Measurements from ENCODE around the gene ABHD16A.

Gene ABHD16A

GRCh38 chr6:31660381-31661261 is 42.5 kb downstream of the ABHD16A start, which contains the start of gene C6orf47:
Gene C6orf47, minus strand, starts transcription at chr6:31660778. Its CDS starts 831 bp downstream, at chr6:31659947.
- peak; percentile 62 for DNase-seq

GRCh38 chr6:31659649-31660380 is 43.3 kb downstream of the ABHD16A start:
- no peak for DNase-seq

- DNase-seq = no peak
These were observed 44.0 kb downstream of the ABHD16A start for GRCh38 chr6:31658983-31659648.

GRCh38 chr6:31658158-31658688 is 44.9 kb downstream of the ABHD16A start:
- no peak for DNase-seq

GRCh38 chr6:31657406-31658157 is 45.5 kb downstream of the ABHD16A start:
- no peak for DNase-seq

- no peak for DNase-seq
These were observed 47.5 kb downstream of the ABHD16A start, which contains the start of gene APOM for GRCh38 chr6:31655349-31656237. Gene APOM, plus strand, starts transcription at chr6:31655894. Its CDS starts 73 bp downstream, at chr6:31655967.

GRCh38 chr6:31654574-31655348 is 48.4 kb downstream of the ABHD16A start:
- DNase-seq = no peak

GRCh38 chr6:31652925-31653724 is 50.0 kb downstream of the ABHD16A start:
- peak; percentile 95 for DNase-seq

GRCh38 chr6:31651602-31652191 is 51.4 kb downstream of the ABHD16A start:
- DNase-seq = peak; percentile 67

- DNase-seq = no peak
These were observed 57.8 kb downstream of the ABHD16A start for GRCh38 chr6:31645325-31645724.

- DNase-seq = no peak
These were observed 59.2 kb downstream of the ABHD16A start for GRCh38 chr6:31643818-31644454.

GRCh38 chr6:31642798-31643570 is 60.1 kb downstream of the ABHD16A start:
- DNase-seq = no peak

- no peak for DNase-seq
These were observed 61.8 kb downstream of the ABHD16A start for GRCh38 chr6:31641370-31641769.

- DNase-seq = no peak
These were observed 62.5 kb downstream of the ABHD16A start for GRCh38 chr6:31640612-31641011.

- no peak for DNase-seq
These were observed 63.7 kb downstream of the ABHD16A start for GRCh38 chr6:31639449-31639861.

- DNase-seq = no peak
These were observed 64.1 kb downstream of the ABHD16A start for GRCh38 chr6:31639043-31639442.

All from DMS79 (cell line).